WTC11 (cell line): ENCODE measurements around the gene RAI14. TPM values are rescaled to one million over a fixed set of nuclear protein-coding genes. Genes with fewer than 3 reads are reported as not detected.
"Not testable (repeated sequence)": the region's sequence is repeated elsewhere in the genome, so short reads cannot be mapped to it uniquely, and the experiment has no call there.

Source experiments
- ATAC-seq: fragments of 200-7000 bp; cut with Tn5 transposase; 2 replicates; pipeline ENCODE4 v1.10.0; 2021; ENCODE audit warnings: mild to moderate bottlenecking, moderate library complexity
- CTCF ChIA-PET: fragments of 300-600 bp; sonication (Branson Sonifier 250); formaldehyde crosslinking; loops from one replicate; lab custom pipeline; 2021; ENCODE audit warnings: antibody characterized with exemption; lab: Charles Lee
- POLR2A ChIA-PET: fragments of 350-600 bp; sonication (Branson Sonifier 250); formaldehyde crosslinking; loops from one replicate; lab custom pipeline; 2021; ENCODE audit warnings: antibody characterized with exemption; lab: Charles Lee
- DNase-seq: peaks from one replicate; pipeline ENCODE4 v3.0.0; 2021; ENCODE audit warnings: low spot score
- H3K27ac Mint-ChIP-seq: 2 replicates; pipeline ENCODE4 v1.8.0; 2021; ENCODE audit warnings: mixed read lengths
- H3K27me3 Mint-ChIP-seq: 2 replicates; pipeline ENCODE4 v1.8.0; 2021; ENCODE audit warnings: low read depth, mild to moderate bottlenecking, moderate library complexity, mixed read lengths
- H3K36me3 Mint-ChIP-seq: 2 replicates; pipeline ENCODE4 v1.8.0; 2021; ENCODE audit warnings: mixed read lengths
- H3K4me1 Mint-ChIP-seq: 2 replicates; pipeline ENCODE4 v1.8.0; 2022; ENCODE audit warnings: mixed read lengths
- H3K4me3 Mint-ChIP-seq: 2 replicates; pipeline ENCODE4 v1.8.0; 2021; ENCODE audit warnings: mild to moderate bottlenecking, moderate library complexity, mixed read lengths
- H3K9me3 Mint-ChIP-seq: 2 replicates; pipeline ENCODE4 v1.8.0; 2021; ENCODE audit warnings: mixed read lengths
- ARID4B ChIP-seq: sonication (generic); formaldehyde crosslinking; IDR thresholded peaks from 2 replicates; pipeline ENCODE4 v1.8.0; 2023; ENCODE audit warnings: missing genetic modification reagents, mild to moderate bottlenecking, borderline replicate concordance
- ATF1 ChIP-seq: sonication (generic); formaldehyde crosslinking; IDR thresholded peaks from 2 replicates; pipeline ENCODE4 v1.8.1; 2023; ENCODE audit warnings: mild to moderate bottlenecking, moderate library complexity, missing genetic modification reagents
- CBFB ChIP-seq: sonication (generic); formaldehyde crosslinking; IDR thresholded peaks from 2 replicates; pipeline ENCODE4 v1.8.1; 2022; ENCODE audit warnings: mild to moderate bottlenecking, low read depth, missing genetic modification reagents
- ESRRA ChIP-seq: sonication (generic); formaldehyde crosslinking; IDR thresholded peaks from 2 replicates; pipeline ENCODE4 v1.8.1; 2022; ENCODE audit warnings: mild to moderate bottlenecking, missing genetic modification reagents, borderline replicate concordance
- GTF2I ChIP-seq: fragments of 250-450 bp; sonication (Bioruptor Pico); conservative IDR thresholded peaks from 2 replicates; pipeline ENCODE4 v1.4.0; 2021; ENCODE audit warnings: mild to moderate bottlenecking
- IRF1 ChIP-seq: sonication (generic); formaldehyde crosslinking; IDR thresholded peaks from 2 replicates; pipeline ENCODE4 v1.8.0; 2023; ENCODE audit warnings: missing genetic modification reagents
- MYBL2 ChIP-seq: sonication (generic); formaldehyde crosslinking; IDR thresholded peaks from 2 replicates; pipeline ENCODE4 v1.8.1; 2023; ENCODE audit warnings: mild to moderate bottlenecking, moderate library complexity, missing genetic modification reagents
- SMAD3 ChIP-seq: sonication (generic); formaldehyde crosslinking; IDR thresholded peaks from 2 replicates; pipeline ENCODE4 v1.8.0; 2022; ENCODE audit warnings: missing genetic modification reagents, mild to moderate bottlenecking, borderline replicate concordance
- ZNF263 ChIP-seq: sonication (generic); formaldehyde crosslinking; IDR thresholded peaks from 2 replicates; pipeline ENCODE4 v1.8.1; 2022; ENCODE audit warnings: low read depth, mild to moderate bottlenecking, moderate library complexity, missing genetic modification reagents
- ZNF423 ChIP-seq: fragments of 250-450 bp; sonication (Bioruptor Pico); IDR thresholded peaks from 2 replicates; pipeline ENCODE4 v2.1.2; 2022; ENCODE audit warnings: mild to moderate bottlenecking, moderate library complexity
- total RNA-seq: library from RNA; stranded (reverse); gene quantifications from 3 replicates; pipeline ENCODE4 v1.2.3, GENCODE V29; 2021
- TF ChIP-seq, protein P1 (sequence below): sonication (generic); formaldehyde crosslinking; IDR thresholded peaks from 2 replicates; pipeline ENCODE4 v1.8.0; 2023; ENCODE audit warnings: mild to moderate bottlenecking, missing genetic modification reagents
- TF ChIP-seq, protein P2 (sequence below): sonication (generic); formaldehyde crosslinking; IDR thresholded peaks from 2 replicates; pipeline ENCODE4 v1.8.1; 2023; ENCODE audit warnings: mild to moderate bottlenecking, missing genetic modification reagents
- TF ChIP-seq, protein P3 (sequence below): fragments of 200-600 bp; IDR thresholded peaks from 2 replicates; pipeline ENCODE4 v1.8.0; 2022; ENCODE audit warnings: antibody characterized with exemption

Gene RAI14
- total RNA-seq, 1 experiment from 2014 or later, result 185 TPM

DNA sequence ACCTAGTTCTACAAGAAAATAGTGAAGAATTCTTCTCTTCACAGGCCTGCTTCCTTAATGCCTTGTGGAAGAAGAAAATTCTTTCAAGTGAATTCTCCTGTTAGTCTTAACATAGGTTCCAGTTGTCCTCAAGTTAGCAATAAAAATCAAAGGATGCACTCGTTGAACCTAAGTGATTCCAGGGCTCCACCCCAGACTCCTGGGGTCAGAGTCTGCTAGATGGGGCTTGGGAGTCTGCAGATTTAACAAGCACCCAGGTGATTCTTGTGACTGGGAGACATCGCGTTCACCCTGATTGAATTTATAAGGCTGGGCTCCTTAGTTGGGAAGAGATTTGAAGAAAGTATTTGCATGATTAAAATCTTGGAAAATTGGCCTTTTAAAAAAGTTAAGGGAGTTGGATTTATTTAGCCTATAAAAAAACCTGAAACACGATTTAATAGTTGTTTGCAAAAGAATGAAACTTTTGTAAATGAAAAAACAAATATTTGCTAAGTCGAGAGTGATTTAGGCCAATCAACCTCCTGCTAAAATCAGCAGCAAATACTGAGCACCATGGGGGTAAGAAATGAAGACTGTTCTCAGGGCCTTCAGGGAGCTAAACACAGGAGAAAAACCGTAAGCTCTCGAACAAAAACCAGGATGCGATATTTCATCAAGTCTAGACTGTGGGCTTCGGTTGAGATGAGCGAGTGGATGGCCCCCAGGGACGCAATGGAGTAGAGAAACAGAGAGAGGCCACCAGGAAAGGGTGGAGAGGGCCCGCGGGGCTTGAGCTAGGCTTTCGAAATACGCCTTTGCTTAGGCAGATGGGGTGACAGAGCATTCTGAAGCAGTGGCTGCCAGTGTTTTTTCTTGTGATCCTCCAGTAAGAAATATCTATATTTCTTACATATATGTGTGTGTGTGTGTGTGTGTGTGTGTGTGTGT, 95.9 kb downstream of the RAI14 start (continued):
- no peak for TF ChIP-seq ARID4B

DNA sequence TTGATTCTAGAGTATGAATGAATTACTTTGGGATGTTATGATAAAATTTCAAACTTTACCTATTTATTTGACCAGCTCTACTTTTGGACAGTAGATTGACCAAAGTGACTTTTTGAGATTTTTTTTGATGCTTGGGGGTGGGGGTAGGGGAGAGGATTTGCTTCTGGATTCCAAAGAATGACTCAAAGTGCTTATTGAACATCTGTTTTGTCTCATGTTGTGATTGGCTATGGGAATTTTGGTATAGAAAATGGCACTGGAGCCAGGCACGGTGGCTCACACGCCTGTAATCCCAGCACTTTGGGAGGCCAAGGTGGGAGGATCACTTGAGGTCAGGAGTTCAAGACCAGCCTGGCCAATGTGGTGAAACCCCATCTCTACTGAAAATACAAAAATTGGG, 97.1 kb downstream of the RAI14 start:
- peaks cover 36% of the 10 kb centered on the region for H3K4me1 Mint-ChIP-seq
- H3K27me3 Mint-ChIP-seq, ATAC-seq, CTCF ChIA-PET, POLR2A ChIA-PET, H3K9me3 Mint-ChIP-seq, H3K4me3 Mint-ChIP-seq, DNase-seq: not testable (repeated sequence)
- peaks cover 21% of the 10 kb centered on the region for H3K36me3 Mint-ChIP-seq
- peak overlapping the region; percentile 52; the same call in 1 of the 2 replicates for H3K27ac Mint-ChIP-seq

DNA sequence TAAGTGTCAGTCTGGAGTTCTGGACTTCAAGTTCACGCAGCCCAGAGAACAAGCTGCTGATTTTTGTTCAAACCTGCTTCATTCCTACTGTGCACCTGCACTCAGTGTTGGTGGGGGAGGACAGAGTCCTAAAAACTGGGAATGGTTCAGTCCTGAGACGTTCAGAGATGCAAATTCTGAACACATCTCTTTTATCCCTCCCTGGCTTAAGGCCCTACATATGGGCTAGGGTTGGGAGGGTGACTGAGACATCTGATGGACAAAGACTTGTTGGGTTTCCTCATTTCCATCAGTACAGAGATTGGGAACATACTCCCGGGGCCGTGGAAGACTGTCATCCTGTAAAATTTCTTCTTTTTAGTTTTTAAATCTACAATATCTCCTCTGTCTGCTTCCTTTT, 99.8 kb downstream of the RAI14 start:
- Mint-ChIP-seq H3K4me3 (no peak overlapping the region), H3K4me1 (peaks cover 27% of the 10 kb centered on the region), H3K27me3 (no peaks in the 10 kb centered on the region), H3K9me3 (peaks cover 16% of the 10 kb centered on the region), H3K36me3 (peaks cover 48% of the 10 kb centered on the region), H3K27ac (no peak overlapping the region)
- CTCF ChIA-PET, result no interaction called here
- TF ChIP-seq IRF1 (CRISPR knock-in tag), result no peak
- POLR2A ChIA-PET, result no interaction called here
- DNase-seq, result no peak
- no peak for ATAC-seq

- H3K4me3 Mint-ChIP-seq, result no peak overlapping the region
These were observed 100.9 kb downstream of the RAI14 start for GRCh38 chr5:34756781-34757624.

More at GRCh38 chr5:34756781-34757624, 100.9 kb downstream of the RAI14 start:
- DNase-seq, result no peak
- ChIA-PET CTCF (no interaction called here), POLR2A (no interaction called here)
- Mint-ChIP-seq H3K4me1 (peaks cover 19% of the 10 kb centered on the region), H3K27ac (peak overlapping the region; percentile 21; the same call in 1 of the 2 replicates), H3K9me3 (peaks cover 23% of the 10 kb centered on the region), H3K27me3 (no peaks in the 10 kb centered on the region), H3K36me3 (peaks cover 58% of the 10 kb centered on the region)
- no peak for ATAC-seq
- TF ChIP-seq, protein P1, sequence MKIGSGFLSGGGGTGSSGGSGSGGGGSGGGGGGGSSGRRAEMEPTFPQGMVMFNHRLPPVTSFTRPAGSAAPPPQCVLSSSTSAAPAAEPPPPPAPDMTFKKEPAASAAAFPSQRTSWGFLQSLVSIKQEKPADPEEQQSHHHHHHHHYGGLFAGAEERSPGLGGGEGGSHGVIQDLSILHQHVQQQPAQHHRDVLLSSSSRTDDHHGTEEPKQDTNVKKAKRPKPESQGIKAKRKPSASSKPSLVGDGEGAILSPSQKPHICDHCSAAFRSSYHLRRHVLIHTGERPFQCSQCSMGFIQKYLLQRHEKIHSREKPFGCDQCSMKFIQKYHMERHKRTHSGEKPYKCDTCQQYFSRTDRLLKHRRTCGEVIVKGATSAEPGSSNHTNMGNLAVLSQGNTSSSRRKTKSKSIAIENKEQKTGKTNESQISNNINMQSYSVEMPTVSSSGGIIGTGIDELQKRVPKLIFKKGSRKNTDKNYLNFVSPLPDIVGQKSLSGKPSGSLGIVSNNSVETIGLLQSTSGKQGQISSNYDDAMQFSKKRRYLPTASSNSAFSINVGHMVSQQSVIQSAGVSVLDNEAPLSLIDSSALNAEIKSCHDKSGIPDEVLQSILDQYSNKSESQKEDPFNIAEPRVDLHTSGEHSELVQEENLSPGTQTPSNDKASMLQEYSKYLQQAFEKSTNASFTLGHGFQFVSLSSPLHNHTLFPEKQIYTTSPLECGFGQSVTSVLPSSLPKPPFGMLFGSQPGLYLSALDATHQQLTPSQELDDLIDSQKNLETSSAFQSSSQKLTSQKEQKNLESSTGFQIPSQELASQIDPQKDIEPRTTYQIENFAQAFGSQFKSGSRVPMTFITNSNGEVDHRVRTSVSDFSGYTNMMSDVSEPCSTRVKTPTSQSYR (CRISPR knock-in tag), result no peak
- TF ChIP-seq CBFB (CRISPR knock-in tag), result no peak
- TF ChIP-seq, protein P2, sequence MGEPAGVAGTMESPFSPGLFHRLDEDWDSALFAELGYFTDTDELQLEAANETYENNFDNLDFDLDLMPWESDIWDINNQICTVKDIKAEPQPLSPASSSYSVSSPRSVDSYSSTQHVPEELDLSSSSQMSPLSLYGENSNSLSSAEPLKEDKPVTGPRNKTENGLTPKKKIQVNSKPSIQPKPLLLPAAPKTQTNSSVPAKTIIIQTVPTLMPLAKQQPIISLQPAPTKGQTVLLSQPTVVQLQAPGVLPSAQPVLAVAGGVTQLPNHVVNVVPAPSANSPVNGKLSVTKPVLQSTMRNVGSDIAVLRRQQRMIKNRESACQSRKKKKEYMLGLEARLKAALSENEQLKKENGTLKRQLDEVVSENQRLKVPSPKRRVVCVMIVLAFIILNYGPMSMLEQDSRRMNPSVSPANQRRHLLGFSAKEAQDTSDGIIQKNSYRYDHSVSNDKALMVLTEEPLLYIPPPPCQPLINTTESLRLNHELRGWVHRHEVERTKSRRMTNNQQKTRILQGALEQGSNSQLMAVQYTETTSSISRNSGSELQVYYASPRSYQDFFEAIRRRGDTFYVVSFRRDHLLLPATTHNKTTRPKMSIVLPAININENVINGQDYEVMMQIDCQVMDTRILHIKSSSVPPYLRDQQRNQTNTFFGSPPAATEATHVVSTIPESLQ, result no peak
- TF ChIP-seq ZNF423 (CRISPR knock-in tag), result no peak
- TF ChIP-seq GTF2I (CRISPR knock-in tag), result no peak
- TF ChIP-seq, protein P3, sequence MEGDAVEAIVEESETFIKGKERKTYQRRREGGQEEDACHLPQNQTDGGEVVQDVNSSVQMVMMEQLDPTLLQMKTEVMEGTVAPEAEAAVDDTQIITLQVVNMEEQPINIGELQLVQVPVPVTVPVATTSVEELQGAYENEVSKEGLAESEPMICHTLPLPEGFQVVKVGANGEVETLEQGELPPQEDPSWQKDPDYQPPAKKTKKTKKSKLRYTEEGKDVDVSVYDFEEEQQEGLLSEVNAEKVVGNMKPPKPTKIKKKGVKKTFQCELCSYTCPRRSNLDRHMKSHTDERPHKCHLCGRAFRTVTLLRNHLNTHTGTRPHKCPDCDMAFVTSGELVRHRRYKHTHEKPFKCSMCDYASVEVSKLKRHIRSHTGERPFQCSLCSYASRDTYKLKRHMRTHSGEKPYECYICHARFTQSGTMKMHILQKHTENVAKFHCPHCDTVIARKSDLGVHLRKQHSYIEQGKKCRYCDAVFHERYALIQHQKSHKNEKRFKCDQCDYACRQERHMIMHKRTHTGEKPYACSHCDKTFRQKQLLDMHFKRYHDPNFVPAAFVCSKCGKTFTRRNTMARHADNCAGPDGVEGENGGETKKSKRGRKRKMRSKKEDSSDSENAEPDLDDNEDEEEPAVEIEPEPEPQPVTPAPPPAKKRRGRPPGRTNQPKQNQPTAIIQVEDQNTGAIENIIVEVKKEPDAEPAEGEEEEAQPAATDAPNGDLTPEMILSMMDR, result no peak
- TF ChIP-seq MYBL2, result no peak
- TF ChIP-seq SMAD3 (CRISPR knock-in tag), result no peak
- TF ChIP-seq ATF1, result no peak
- TF ChIP-seq ZNF263 (CRISPR knock-in tag), result no peak
- TF ChIP-seq ESRRA (CRISPR knock-in tag), result no peak
